ENCODE results near the gene UBC.
A peak's percentile ranks its signal among the peaks of the same experiment; 100 is the strongest.

UBC gene

GRCh38 chr12:124884587-124885438 lies 29.6 kb downstream of the UBC start:
- DNase-seq (ENCODE audit: low spot score), result no peak

- DNase-seq (ENCODE audit: low spot score), result no peak
Measured at GRCh38 chr12:124883263-124884130, 31.0 kb downstream of the UBC start.

- no peak for DNase-seq (ENCODE audit: low spot score)
Measured at GRCh38 chr12:124881123-124881522, 33.3 kb downstream of the UBC start.

DNA sequence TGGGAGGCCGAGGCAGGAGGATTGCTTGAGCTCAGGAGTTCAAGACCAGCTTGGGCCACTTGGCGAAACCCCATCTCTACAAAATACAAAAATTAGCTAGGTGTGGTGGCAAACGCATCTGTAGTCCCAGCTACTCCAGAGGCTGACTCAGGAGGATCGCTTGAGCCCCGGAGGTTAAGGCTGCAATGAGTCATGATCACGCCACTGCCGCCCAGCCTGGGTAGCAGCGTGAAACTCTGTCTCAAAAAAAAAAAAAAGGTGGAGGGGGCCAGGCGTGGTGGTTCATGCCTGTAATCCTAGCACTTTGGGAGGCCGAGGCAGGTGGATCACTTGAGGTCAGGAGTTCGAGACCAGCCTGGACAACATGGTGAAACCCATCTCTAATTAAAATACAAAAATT lies 34.1 kb downstream of the UBC start:
- peak; percentile 59 for DNase-seq (ENCODE audit: low spot score)

DNA sequence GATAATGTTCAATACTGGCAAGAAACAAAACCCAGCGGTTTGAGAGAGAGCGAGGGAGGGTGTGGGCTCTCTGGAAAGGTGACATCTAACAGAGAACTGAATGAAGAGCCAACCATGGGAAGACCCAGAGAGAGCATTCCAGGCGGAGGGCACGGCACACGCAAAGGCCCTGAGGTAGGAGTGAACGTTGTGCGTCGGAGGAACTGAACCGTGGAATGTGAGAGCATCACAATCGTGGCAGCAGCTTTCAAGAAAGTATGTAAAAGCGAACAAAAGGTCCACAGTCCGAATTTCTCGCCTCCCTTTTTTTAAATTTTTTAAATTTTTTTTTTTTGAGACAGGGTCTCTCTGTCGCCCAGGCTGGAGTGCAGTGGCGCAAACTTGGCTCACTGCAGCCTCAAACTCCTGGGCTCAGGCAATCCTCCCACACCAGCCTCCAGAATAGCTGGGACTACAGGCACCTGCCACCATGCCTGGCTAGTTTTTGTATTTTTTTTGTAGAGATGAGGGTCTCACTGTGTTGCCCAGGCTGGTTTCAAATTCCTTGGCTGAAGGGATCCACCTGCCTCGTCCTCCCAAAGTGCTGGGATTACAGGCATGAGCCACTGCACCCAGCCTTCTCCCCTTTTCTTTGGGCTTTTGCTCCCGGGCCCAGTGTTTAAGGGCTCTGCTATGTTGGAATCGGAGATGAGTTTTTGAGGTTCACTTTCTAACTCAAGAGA lies 35.5 kb downstream of the UBC start:
- DNase-seq (ENCODE audit: low spot score), result no peak

DNA sequence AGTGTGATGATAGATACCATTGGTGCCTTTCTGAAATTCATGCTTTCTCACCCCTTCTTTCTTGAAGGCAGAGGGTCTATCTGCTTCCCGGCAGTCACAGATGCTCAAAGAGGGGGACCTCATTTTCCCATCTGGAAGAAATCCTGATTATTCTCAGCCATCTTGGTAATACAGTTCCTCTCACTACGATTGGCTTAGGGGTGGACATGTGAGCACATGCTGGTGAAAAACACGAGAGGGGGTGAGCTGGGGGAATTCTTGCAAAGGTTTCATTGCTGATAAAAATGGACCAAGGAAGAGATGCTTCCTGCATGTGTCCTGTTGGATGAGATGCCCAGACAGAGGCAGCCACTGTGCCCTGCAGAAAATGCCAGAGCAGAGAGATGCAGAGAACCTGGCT lies 37.0 kb downstream of the UBC start:
- no peak for DNase-seq (ENCODE audit: low spot score)

DNA sequence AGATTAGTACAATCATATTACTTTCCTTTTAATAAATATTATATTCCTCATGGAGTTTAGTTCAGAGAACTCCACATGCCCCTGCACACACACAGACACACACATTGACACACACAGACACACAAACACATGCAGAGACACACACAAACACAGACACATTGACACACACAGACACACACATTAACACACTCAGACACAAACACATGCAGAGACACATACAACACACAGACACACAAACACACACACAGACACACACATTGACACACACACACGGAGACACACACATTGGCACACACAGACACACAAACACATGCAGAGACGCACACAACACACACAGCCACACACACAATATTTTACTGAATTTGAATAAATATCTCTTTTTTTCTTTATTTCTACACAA lies 38.3 kb downstream of the UBC start:
- no peak for DNase-seq (ENCODE audit: low spot score)

DNA sequence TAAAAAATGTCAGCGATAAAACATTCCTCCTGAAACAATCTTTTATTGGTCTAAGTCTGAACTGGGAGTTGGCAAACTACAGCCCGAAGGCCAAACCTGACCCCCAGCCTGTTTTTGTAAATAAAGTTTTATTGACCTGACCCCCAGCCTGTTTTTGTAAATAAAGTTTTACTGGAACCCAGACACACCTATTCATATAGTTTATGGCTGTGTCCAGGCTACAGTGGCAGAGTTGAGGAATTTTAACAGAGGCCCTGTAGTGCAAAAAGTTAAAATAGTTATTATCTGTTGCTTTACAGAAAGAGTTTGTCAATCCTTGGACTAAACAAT lies 38.7 kb downstream of the UBC start:
- no peak for DNase-seq (ENCODE audit: low spot score)

DNA sequence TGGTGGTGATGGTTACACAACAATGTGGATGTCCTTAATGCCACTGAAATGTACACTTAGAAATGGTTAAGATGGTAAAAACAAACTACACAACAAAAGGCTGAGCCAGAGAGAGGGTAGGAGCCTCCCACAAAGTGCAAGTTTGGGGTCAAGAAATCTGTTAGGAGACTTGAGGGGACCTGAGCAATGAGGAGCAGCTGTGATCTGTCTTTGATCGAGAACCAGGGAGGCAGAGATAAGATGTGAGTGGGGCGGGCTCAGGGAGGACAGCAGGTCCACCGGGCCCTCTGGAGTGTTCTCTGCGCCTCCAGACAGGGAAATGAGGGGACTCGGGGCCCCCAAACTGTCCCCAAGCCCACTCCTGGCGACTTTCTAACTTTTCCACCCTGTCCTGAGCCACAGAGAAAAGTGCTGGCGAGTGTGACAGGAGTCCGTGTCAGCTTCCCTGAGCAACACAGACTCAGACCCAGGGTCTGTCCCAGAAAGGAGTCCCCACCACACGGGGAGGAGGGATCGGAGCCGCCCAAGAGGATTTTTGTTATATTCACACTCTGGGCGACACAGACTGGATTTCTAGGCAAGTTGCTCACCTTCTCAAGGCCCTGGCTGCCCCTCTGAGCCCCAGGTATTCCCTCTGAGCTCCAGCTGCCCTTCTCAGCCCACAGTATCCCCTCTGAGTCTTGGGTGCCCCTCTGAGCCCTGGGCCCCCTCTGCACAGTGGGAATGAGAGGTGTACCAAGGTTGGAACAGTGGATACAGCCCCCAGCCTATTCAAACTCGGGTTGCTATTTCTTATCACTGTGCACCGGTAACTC lies 39.3 kb downstream of the UBC start:
- DNase-seq (ENCODE audit: low spot score), result no peak

- DNase-seq (ENCODE audit: low spot score), result no peak
Measured at GRCh38 chr12:124874188-124874587, 40.3 kb downstream of the UBC start.

DNA sequence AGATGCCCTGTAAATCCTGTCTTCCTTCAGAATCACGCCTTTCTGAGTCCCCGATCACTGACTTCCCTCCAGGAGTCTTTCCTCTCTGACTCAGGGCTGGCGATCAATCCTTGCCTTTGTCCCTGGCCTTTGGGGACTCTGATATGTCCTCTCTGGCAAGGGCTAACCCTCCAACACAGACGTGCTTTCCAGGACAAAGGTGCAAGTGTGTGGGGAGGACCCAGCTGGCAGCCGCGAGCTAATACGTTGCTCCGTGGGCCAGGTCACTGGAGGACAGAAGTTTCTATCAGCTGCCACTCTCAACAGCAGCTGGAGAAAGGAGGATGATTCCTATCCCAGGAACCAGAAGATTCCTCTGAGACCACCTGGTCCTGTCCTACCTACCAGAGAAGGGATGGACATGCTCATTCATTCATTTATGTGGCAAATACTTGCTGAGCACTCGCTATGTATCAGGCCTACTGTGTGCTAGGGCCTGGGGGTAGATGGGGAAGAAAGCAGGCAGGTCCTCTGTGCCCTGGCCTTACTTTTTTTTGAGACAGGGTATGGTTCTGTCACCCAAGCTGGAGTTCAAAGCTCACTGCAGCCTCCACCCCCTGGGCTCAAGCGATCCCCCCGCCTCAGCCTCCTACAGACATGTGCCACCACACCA lies 42.3 kb downstream of the UBC start:
- no peak for DNase-seq (ENCODE audit: low spot score)

DNA sequence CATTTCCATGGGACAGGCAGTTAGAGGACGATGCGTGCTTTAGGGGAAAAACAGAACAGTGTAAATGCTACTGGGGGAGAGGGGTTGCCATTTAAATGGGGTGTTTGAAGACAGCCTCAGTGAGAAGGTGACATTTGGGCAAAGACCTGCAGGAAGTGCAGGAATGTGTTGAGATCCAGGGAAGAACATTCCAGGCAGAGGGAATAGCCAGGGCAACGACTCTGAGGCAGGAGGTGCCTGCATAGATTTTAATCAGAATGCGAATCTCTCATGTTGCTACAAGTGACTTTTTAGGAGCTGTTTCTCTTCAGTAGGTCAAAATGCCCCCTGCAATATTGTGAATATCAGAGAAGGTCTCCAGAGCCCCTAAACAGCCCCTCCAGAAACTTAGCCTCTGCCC lies 43.2 kb downstream of the UBC start:
- no peak for DNase-seq (ENCODE audit: low spot score)

- DNase-seq (ENCODE audit: low spot score), result no peak
Measured at GRCh38 chr12:124870515-124870914, 43.9 kb downstream of the UBC start.

- DNase-seq (ENCODE audit: low spot score), result no peak
Measured at GRCh38 chr12:124869059-124869665, 45.3 kb downstream of the UBC start.

DNA sequence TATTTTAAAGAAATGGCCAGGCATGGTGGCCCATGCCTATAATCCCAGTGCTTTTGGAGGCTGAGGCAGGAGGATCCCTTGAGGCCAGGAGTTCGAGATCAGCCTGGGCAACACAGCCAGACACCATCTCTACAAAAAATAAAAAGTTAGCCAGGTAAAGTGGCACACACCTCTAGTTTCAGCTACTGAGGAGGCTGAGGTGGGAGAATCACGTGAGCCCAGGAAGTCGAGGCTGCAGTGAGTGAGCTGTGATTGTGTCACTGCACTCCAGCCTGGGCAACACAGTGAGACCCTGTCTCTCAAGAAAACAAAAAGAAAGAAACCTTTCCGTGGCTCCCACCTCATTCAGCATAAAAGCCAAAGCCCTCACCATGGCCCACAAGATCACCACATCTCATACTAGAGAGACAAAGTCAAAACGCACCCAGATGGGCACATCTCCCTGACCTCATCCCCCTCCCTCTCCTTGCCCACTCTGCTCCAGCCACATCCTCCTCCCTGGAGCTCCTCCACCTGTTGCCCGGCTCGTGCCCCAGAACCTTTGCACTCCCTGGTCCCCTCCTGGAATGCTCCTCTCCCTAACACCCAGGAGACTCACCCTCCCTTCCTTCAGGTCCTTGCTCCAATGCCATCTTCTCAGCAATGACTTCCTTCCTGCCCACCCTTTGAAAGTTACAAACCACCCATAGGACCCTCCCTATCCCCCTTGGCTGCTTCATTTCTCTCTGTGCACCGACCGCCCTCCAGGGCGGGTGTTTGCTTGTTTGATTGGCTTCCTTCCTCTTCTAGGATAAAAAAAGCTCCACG lies 46.0 kb downstream of the UBC start:
- DNase-seq (ENCODE audit: low spot score), result no peak

GRCh38 chr12:124867401-124867930 lies 47.0 kb downstream of the UBC start:
- DNase-seq (ENCODE audit: low spot score), result peak; percentile 34

GRCh38 chr12:124866883-124867400 lies 47.5 kb downstream of the UBC start:
- no peak for DNase-seq (ENCODE audit: low spot score)

- no peak for DNase-seq (ENCODE audit: low spot score)
Measured at GRCh38 chr12:124866195-124866882, 48.1 kb downstream of the UBC start.

GRCh38 chr12:124865728-124866127 lies 48.7 kb downstream of the UBC start:
- DNase-seq (ENCODE audit: low spot score), result no peak

All from RKO (cell line).